ENCODE results near the gene GGA1.
"Not testable (repeated sequence)": the region's sequence is repeated elsewhere in the genome, so short reads cannot be mapped to it uniquely, and the experiment has no call there.

The GGA1 gene

GRCh38 chr22:37575490-37576003 is 33.1 kb upstream of the GGA1 start:
- Histone ChIP-seq H3K4me1 (ENCODE audit: control insufficient read depth, insufficient read depth, low read length, unreplicated experiment) (no peaks in the 10 kb centered on the region), H3K36me3 (ENCODE audit: insufficient read depth, low read length) (no peaks in the 10 kb centered on the region), H3K4me3 (ENCODE audit: low read depth, low read length) (no peak overlapping the region), H3K27ac (ENCODE audit: low read depth, low read length) (no peak overlapping the region), H2AFZ (ENCODE audit: low read length, unreplicated experiment) (no peak overlapping the region), H3K79me2 (ENCODE audit: control insufficient read depth, insufficient read depth, low read length, unreplicated experiment) (no peaks in the 10 kb centered on the region), H3K27me3 (ENCODE audit: insufficient read depth, low read length) (no peaks in the 10 kb centered on the region)

GRCh38 chr22:37578002-37578401 is 30.6 kb upstream of the GGA1 start:
- no peak overlapping the region for H2AFZ ChIP-seq (ENCODE audit: low read length, unreplicated experiment)
- H3K79me2 ChIP-seq (ENCODE audit: control insufficient read depth, insufficient read depth, low read length, unreplicated experiment) = no peaks in the 10 kb centered on the region
- H3K27me3 ChIP-seq (ENCODE audit: insufficient read depth, low read length) = no peaks in the 10 kb centered on the region
- H3K4me1 ChIP-seq (ENCODE audit: control insufficient read depth, insufficient read depth, low read length, unreplicated experiment) = no peaks in the 10 kb centered on the region
- no peak overlapping the region for H3K27ac ChIP-seq (ENCODE audit: low read depth, low read length)
- no peaks in the 10 kb centered on the region for H3K36me3 ChIP-seq (ENCODE audit: insufficient read depth, low read length)
- no peak overlapping the region for H3K4me3 ChIP-seq (ENCODE audit: low read depth, low read length)

- Histone ChIP-seq H3K4me1 (ENCODE audit: control insufficient read depth, insufficient read depth, low read length, unreplicated experiment) (no peaks in the 10 kb centered on the region), H3K27me3 (ENCODE audit: insufficient read depth, low read length) (no peaks in the 10 kb centered on the region), H3K27ac (ENCODE audit: low read depth, low read length) (no peak overlapping the region), H3K79me2 (ENCODE audit: control insufficient read depth, insufficient read depth, low read length, unreplicated experiment) (no peaks in the 10 kb centered on the region), H3K4me3 (ENCODE audit: low read depth, low read length) (no peak overlapping the region), H3K36me3 (ENCODE audit: insufficient read depth, low read length) (no peaks in the 10 kb centered on the region), H2AFZ (ENCODE audit: low read length, unreplicated experiment) (no peak overlapping the region)
Observed at GRCh38 chr22:37581504-37581903, 27.1 kb upstream of the GGA1 start.

- no peak overlapping the region for H2AFZ ChIP-seq (ENCODE audit: low read length, unreplicated experiment)
- no peak overlapping the region for H3K4me3 ChIP-seq (ENCODE audit: low read depth, low read length)
- H3K36me3 ChIP-seq (ENCODE audit: insufficient read depth, low read length) = no peaks in the 10 kb centered on the region
- no peaks in the 10 kb centered on the region for H3K27me3 ChIP-seq (ENCODE audit: insufficient read depth, low read length)
- no peak overlapping the region for H3K27ac ChIP-seq (ENCODE audit: low read depth, low read length)
- no peaks in the 10 kb centered on the region for H3K79me2 ChIP-seq (ENCODE audit: control insufficient read depth, insufficient read depth, low read length, unreplicated experiment)
- H3K4me1 ChIP-seq (ENCODE audit: control insufficient read depth, insufficient read depth, low read length, unreplicated experiment) = no peaks in the 10 kb centered on the region
Observed at GRCh38 chr22:37582526-37582925, 26.1 kb upstream of the GGA1 start.

DNA sequence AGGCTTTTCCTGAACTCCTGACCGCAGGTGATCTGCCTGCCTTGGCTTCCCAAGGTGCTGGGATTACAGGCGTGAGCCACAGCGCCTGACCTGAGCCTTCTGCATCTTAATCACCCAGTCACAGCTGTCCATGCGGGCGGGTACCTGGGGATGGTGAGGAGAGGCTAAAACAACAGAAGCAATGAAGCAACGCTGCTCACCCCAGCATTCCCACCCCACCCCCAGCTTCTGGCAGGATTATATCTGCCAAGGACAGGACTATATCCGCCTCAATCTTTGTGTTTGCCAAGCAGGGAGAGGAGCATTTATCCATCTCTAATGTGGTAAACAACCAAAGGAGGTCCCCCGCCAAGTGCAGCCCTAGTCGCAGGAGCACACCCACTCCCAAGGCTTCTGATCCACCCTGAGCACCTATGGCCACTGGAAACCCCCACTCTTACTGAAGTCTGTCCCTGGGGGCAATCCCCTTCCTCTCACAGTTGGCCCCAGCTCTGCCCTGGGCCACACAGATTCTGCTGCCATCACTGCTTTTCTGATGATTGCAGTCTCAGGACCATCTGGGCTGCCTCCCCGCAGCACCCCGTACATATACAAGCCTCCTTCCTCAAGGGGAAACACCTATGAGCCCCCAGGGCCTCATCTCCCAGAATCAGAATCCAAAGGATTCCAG is 20.0 kb upstream of the GGA1 start:
- Histone ChIP-seq H3K4me3 (ENCODE audit: low read depth, low read length) (no peak overlapping the region), H2AFZ (ENCODE audit: low read length, unreplicated experiment) (no peak overlapping the region), H3K36me3 (ENCODE audit: insufficient read depth, low read length) (no peaks in the 10 kb centered on the region), H3K79me2 (ENCODE audit: control insufficient read depth, insufficient read depth, low read length, unreplicated experiment) (no peaks in the 10 kb centered on the region), H3K27ac (ENCODE audit: low read depth, low read length) (no peak overlapping the region), H3K4me1 (ENCODE audit: control insufficient read depth, insufficient read depth, low read length, unreplicated experiment) (no peaks in the 10 kb centered on the region), H3K27me3 (ENCODE audit: insufficient read depth, low read length) (no peaks in the 10 kb centered on the region)

GRCh38 chr22:37589636-37590035 is 19.0 kb upstream of the GGA1 start:
- H3K36me3 ChIP-seq (ENCODE audit: insufficient read depth, low read length) = no peaks in the 10 kb centered on the region
- no peaks in the 10 kb centered on the region for H3K27me3 ChIP-seq (ENCODE audit: insufficient read depth, low read length)
- no peak overlapping the region for H3K27ac ChIP-seq (ENCODE audit: low read depth, low read length)
- no peaks in the 10 kb centered on the region for H3K79me2 ChIP-seq (ENCODE audit: control insufficient read depth, insufficient read depth, low read length, unreplicated experiment)
- H3K4me1 ChIP-seq (ENCODE audit: control insufficient read depth, insufficient read depth, low read length, unreplicated experiment) = no peaks in the 10 kb centered on the region
- H3K4me3 ChIP-seq (ENCODE audit: low read depth, low read length) = no peak overlapping the region
- no peak overlapping the region for H2AFZ ChIP-seq (ENCODE audit: low read length, unreplicated experiment)

- H3K27ac ChIP-seq (ENCODE audit: low read depth, low read length); H3K27me3 ChIP-seq (ENCODE audit: insufficient read depth, low read length); H2AFZ ChIP-seq (ENCODE audit: low read length, unreplicated experiment); H3K36me3 ChIP-seq (ENCODE audit: insufficient read depth, low read length); H3K4me3 ChIP-seq (ENCODE audit: low read depth, low read length); H3K4me1 ChIP-seq (ENCODE audit: control insufficient read depth, insufficient read depth, low read length, unreplicated experiment); H3K79me2 ChIP-seq (ENCODE audit: control insufficient read depth, insufficient read depth, low read length, unreplicated experiment): not testable (repeated sequence)
Observed at GRCh38 chr22:37591081-37591480, 17.6 kb upstream of the GGA1 start.

GRCh38 chr22:37591823-37592404 is 16.7 kb upstream of the GGA1 start:
- no peaks in the 10 kb centered on the region for H3K27me3 ChIP-seq (ENCODE audit: insufficient read depth, low read length)
- H3K27ac ChIP-seq (ENCODE audit: low read depth, low read length) = no peak overlapping the region
- no peaks in the 10 kb centered on the region for H3K79me2 ChIP-seq (ENCODE audit: control insufficient read depth, insufficient read depth, low read length, unreplicated experiment)
- no peak overlapping the region for H3K4me3 ChIP-seq (ENCODE audit: low read depth, low read length)
- H2AFZ ChIP-seq (ENCODE audit: low read length, unreplicated experiment) = no peak overlapping the region
- H3K4me1 ChIP-seq (ENCODE audit: control insufficient read depth, insufficient read depth, low read length, unreplicated experiment) = no peaks in the 10 kb centered on the region
- H3K36me3 ChIP-seq (ENCODE audit: insufficient read depth, low read length) = no peaks in the 10 kb centered on the region

DNA sequence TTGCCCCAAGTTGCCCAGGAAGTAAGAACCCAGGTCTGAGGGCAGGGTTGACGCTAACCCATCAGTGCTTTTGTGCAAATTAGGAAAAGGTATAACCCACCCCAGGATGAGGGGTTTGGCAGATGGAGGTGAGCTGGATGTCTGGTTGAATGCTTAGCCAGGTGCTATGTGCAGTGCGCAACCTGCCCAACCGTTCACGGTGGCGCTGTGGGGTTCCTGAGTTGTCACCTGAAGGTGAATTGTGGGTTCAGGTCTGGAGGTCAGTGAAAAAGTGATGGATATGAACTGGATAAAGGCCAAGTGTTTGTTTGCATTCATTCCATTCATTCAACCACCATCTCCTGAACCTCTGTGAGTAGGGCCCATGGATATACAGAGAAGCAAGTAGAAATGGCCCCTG is 14.4 kb upstream of the GGA1 start:
- H3K4me1 ChIP-seq (ENCODE audit: control insufficient read depth, insufficient read depth, low read length, unreplicated experiment) = no peaks in the 10 kb centered on the region
- no peaks in the 10 kb centered on the region for H3K36me3 ChIP-seq (ENCODE audit: insufficient read depth, low read length)
- no peak overlapping the region for H3K4me3 ChIP-seq (ENCODE audit: low read depth, low read length)
- H3K27ac ChIP-seq (ENCODE audit: low read depth, low read length) = no peak overlapping the region
- no peaks in the 10 kb centered on the region for H3K79me2 ChIP-seq (ENCODE audit: control insufficient read depth, insufficient read depth, low read length, unreplicated experiment)
- H2AFZ ChIP-seq (ENCODE audit: low read length, unreplicated experiment) = no peak overlapping the region
- no peaks in the 10 kb centered on the region for H3K27me3 ChIP-seq (ENCODE audit: insufficient read depth, low read length)

DNA sequence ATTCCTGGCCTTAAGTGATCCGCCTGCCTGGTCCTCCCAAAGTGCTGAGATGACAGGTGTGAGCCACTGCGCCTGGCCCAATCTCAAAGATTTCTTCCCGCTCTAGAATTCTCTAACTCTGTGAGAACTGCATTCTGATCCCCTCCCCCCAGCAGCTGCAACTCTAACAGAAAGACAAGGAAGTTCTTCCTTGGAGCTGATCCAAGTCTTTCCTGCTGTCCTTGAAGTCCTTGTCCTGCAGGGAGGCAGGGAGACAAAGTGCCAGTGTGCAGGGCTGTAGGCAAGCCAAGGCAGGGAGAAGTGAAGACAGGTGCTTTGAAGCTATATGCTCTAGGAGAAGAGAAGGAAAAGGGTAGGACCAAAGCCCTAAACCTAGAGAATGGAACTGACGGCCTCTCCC is 9.5 kb upstream of the GGA1 start:
- no peaks in the 10 kb centered on the region for H3K27me3 ChIP-seq (ENCODE audit: insufficient read depth, low read length)
- H3K36me3 ChIP-seq (ENCODE audit: insufficient read depth, low read length) = no peaks in the 10 kb centered on the region
- H2AFZ ChIP-seq (ENCODE audit: low read length, unreplicated experiment) = no peak overlapping the region
- no peaks in the 10 kb centered on the region for H3K79me2 ChIP-seq (ENCODE audit: control insufficient read depth, insufficient read depth, low read length, unreplicated experiment)
- H3K4me1 ChIP-seq (ENCODE audit: control insufficient read depth, insufficient read depth, low read length, unreplicated experiment) = no peaks in the 10 kb centered on the region
- no peak overlapping the region for H3K27ac ChIP-seq (ENCODE audit: low read depth, low read length)
- no peak overlapping the region for H3K4me3 ChIP-seq (ENCODE audit: low read depth, low read length)

- no peaks in the 10 kb centered on the region for H3K4me1 ChIP-seq (ENCODE audit: control insufficient read depth, insufficient read depth, low read length, unreplicated experiment)
- H3K27ac ChIP-seq (ENCODE audit: low read depth, low read length) = no peak overlapping the region
- peak overlapping the region; percentile 32 for H2AFZ ChIP-seq (ENCODE audit: low read length, unreplicated experiment)
Observed at GRCh38 chr22:37601203-37601539, 7.5 kb upstream of the GGA1 start.

More at GRCh38 chr22:37601203-37601539, 7.5 kb upstream of the GGA1 start:
- no peaks in the 10 kb centered on the region for H3K79me2 ChIP-seq (ENCODE audit: control insufficient read depth, insufficient read depth, low read length, unreplicated experiment)
- no peak overlapping the region for H3K4me3 ChIP-seq (ENCODE audit: low read depth, low read length)
- no peaks in the 10 kb centered on the region for H3K36me3 ChIP-seq (ENCODE audit: insufficient read depth, low read length)
- no peaks in the 10 kb centered on the region for H3K27me3 ChIP-seq (ENCODE audit: insufficient read depth, low read length)
